Ishikawa (cell line): ENCODE measurements around the gene PCBP4.

Experiments used
- CEBPB ChIP-seq: IDR thresholded peaks from 2 replicates; pipeline ENCODE4 v1.6.1; 2012
- CREB1 ChIP-seq: IDR thresholded peaks from 2 replicates; pipeline ENCODE4 v1.6.1; 2012; ENCODE audit warnings: low read depth
- EGR1 ChIP-seq: IDR thresholded peaks from 2 replicates; pipeline ENCODE4 v1.6.1; 2012
- EP300 ChIP-seq: IDR thresholded peaks from 2 replicates; pipeline ENCODE4 v1.6.1; 2012; ENCODE audit warnings: borderline replicate concordance
- FOXM1 ChIP-seq: IDR thresholded peaks from 2 replicates; pipeline ENCODE4 v1.6.1; 2012; ENCODE audit warnings: low read depth, borderline replicate concordance
- NFIC ChIP-seq: IDR thresholded peaks from 2 replicates; pipeline ENCODE4 v1.6.1; 2012
- RAD21 ChIP-seq: IDR thresholded peaks from 2 replicates; pipeline ENCODE4 v1.6.1; 2012; ENCODE audit warnings: low read depth
- TAF1 ChIP-seq: IDR thresholded peaks from 2 replicates; pipeline ENCODE4 v1.6.1; 2012; ENCODE audit warnings: low read depth, mild to moderate bottlenecking
- TCF12 ChIP-seq: IDR thresholded peaks from 2 replicates; pipeline ENCODE4 v1.6.1; 2012; ENCODE audit warnings: low read depth
- TEAD4 ChIP-seq: IDR thresholded peaks from 2 replicates; pipeline ENCODE4 v1.6.1; 2012
- YY1 ChIP-seq: IDR thresholded peaks from 2 replicates; pipeline ENCODE4 v1.6.1; 2012; ENCODE audit warnings: low read depth
- ZBTB7A ChIP-seq: IDR thresholded peaks from 2 replicates; pipeline ENCODE4 v1.6.1; 2012; ENCODE audit warnings: low read depth
- TF ChIP-seq, protein P1 (sequence below): IDR thresholded peaks from 2 replicates; pipeline ENCODE4 v1.6.1; 2012
- TF ChIP-seq, protein P2 (sequence below): IDR thresholded peaks from 2 replicates; pipeline ENCODE4 v1.6.1; 2012
- TF ChIP-seq, protein P3 (sequence below): IDR thresholded peaks from 2 replicates; pipeline ENCODE4 v1.6.1; 2012; ENCODE audit warnings: low read depth, mild to moderate bottlenecking

PCBP4 gene

DNA sequence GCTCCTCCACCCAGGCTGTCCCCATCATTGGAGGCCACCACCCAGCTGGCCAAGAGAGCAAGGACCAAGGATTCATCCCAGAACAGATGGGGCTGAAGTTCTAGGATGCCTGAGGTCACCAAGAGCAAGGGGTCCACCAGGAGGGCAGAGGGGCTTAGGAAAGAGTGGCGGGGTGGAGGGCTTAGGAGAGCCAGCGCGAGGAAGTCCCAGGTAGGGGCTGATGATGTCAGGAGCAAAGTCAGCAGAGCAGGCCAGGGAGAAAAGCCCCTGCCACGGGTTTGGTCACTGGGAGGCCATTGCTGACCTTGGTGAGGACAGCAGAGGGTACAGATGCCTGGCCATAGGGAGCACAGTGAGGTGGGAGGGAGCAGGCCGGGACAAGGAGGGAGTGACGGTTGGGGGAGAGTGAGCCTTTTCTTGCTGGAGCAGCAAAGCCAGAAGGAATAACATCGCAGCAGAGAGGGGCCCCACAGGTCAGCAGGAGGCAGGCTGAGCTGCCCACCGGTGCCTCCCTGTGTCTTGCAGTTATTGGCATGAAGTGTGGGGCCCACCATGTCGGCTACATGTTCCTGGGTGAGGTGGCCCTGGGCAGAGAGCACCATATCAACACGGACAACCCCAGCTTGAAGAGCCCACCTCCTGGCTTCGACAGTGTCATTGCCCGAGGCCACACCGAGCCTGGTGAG is 19.9 kb downstream of the PCBP4 start:
- TF ChIP-seq NFIC (no peak), TCF12 (no peak), ZBTB7A (no peak), TEAD4 (no peak), CREB1 (no peak), EP300 (no peak), CEBPB (no peak), TAF1 (no peak), FOXM1 (no peak)
- TF ChIP-seq, protein P1, sequence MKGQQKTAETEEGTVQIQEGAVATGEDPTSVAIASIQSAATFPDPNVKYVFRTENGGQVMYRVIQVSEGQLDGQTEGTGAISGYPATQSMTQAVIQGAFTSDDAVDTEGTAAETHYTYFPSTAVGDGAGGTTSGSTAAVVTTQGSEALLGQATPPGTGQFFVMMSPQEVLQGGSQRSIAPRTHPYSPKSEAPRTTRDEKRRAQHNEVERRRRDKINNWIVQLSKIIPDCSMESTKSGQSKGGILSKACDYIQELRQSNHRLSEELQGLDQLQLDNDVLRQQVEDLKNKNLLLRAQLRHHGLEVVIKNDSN = no peak
- TF ChIP-seq, protein P2, sequence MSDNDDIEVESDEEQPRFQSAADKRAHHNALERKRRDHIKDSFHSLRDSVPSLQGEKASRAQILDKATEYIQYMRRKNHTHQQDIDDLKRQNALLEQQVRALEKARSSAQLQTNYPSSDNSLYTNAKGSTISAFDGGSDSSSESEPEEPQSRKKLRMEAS = no peak

DNA sequence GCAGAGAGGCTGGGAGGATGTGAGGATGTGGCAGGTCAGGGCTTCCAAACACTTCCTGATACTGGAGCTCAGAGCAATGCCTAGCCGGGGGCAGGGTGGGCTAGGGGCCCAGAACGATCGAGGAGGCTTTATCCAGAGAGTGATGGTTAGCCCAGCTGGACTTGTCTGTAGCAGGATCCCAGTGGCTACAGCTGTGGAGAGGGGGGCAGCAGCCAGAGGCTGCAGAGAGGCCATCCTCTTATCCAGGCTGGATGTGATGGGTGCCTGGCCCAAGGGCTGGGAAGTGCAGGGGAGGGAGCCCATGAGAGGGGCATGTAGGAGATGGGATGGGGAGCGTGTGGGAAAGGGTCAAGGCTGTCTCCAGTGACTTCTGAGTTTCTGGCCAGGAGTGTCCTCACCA is 20.5 kb downstream of the PCBP4 start:
- TF ChIP-seq ZBTB7A (no peak), YY1 (no peak), NFIC (no peak), FOXM1 (no peak), TEAD4 (no peak)

DNA sequence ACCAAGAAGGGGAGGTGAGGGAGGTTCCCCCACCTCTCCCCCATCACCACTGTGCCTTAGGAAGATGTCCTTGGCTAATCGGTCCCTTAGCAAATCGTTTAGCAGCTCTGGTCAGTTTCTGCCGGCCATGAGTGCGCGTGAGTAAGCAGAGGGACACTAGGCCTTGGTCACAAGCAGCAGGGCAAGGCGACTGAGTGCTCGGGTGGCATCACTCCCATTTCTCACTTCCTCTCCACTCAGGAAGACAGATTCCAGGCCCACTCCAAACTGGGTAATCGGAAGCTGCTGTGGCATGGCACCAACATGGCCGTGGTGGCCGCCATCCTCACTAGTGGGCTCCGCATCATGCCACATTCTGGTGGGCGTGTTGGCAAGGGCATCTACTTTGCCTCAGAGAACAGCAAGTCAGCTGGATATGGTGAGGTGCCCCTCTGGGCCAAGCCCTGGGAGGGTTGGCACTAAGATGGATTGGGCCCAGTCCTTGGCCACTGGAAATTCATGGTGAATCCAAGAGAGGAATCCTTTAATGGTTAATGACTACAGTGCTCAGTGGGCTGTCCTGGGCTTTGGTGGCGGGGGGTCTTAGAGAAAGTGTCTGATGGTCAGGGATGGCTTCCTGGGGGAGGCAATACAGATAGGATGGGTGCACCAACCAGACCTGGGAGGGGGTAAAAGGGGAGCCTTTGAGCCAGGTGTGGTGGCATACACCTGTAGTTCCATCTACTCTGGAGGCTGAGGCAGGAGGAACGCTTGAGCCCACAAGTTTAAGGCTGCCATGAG is 21.1 kb downstream of the PCBP4 start:
- TF ChIP-seq EP300 (no peak), TCF12 (no peak), NFIC (no peak), ZBTB7A (no peak), EGR1 (no peak), TAF1 (no peak), YY1 (no peak), RAD21 (no peak), CREB1 (no peak), CEBPB (no peak), FOXM1 (no peak), TEAD4 (no peak)
- TF ChIP-seq, protein P3, sequence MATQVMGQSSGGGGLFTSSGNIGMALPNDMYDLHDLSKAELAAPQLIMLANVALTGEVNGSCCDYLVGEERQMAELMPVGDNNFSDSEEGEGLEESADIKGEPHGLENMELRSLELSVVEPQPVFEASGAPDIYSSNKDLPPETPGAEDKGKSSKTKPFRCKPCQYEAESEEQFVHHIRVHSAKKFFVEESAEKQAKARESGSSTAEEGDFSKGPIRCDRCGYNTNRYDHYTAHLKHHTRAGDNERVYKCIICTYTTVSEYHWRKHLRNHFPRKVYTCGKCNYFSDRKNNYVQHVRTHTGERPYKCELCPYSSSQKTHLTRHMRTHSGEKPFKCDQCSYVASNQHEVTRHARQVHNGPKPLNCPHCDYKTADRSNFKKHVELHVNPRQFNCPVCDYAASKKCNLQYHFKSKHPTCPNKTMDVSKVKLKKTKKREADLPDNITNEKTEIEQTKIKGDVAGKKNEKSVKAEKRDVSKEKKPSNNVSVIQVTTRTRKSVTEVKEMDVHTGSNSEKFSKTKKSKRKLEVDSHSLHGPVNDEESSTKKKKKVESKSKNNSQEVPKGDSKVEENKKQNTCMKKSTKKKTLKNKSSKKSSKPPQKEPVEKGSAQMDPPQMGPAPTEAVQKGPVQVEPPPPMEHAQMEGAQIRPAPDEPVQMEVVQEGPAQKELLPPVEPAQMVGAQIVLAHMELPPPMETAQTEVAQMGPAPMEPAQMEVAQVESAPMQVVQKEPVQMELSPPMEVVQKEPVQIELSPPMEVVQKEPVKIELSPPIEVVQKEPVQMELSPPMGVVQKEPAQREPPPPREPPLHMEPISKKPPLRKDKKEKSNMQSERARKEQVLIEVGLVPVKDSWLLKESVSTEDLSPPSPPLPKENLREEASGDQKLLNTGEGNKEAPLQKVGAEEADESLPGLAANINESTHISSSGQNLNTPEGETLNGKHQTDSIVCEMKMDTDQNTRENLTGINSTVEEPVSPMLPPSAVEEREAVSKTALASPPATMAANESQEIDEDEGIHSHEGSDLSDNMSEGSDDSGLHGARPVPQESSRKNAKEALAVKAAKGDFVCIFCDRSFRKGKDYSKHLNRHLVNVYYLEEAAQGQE = no peak
- TF ChIP-seq, protein P2 = no peak
- TF ChIP-seq, protein P1 = no peak

DNA sequence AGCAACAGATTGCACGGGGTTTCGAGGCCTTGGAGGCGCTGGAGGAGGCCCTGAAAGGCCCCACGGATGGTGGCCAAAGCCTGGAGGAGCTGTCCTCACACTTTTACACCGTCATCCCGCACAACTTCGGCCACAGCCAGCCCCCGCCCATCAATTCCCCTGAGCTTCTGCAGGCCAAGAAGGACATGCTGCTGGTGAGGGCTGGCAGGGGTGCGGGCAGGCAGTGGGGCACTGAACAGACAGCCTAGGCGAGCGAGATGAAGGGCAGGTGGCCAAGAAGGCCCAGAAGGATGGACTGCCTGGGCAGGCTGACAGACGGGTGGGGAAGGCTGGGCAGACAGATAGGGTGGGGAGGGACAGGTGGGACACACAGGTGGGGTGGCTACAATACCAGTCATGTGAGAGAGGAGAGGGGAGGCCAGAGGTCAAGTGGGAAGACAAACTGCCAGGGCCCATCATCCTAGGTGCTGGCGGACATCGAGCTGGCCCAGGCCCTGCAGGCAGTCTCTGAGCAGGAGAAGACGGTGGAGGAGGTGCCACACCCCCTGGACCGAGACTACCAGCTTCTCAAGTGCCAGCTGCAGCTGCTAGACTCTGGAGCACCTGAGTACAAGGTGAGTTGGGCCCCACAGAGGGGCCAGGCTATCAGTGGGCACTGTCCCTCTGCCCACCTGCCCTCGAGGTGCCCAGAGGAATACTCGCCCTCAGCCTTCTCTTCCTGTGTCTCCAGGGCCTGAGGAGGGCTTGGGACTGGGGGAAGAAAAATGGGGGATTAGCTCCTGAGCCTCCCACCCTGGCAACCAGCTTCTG is 22.0 kb downstream of the PCBP4 start:
- TF ChIP-seq FOXM1 = no peak
- no peak for TF ChIP-seq CREB1
- no peak for TF ChIP-seq CEBPB
- TF ChIP-seq, protein P3 = no peak
- TF ChIP-seq NFIC = no peak
- TF ChIP-seq, protein P1 = no peak
- no peak for TF ChIP-seq RAD21
- no peak for TF ChIP-seq YY1
- TF ChIP-seq, protein P2 = no peak
- TF ChIP-seq ZBTB7A = no peak
- TF ChIP-seq TCF12 = no peak
- TF ChIP-seq EGR1 = no peak
- no peak for TF ChIP-seq TEAD4
- TF ChIP-seq TAF1 = no peak
- TF ChIP-seq EP300 = no peak
